IPS DF 6.9 (cell line): ENCODE results near the gene ANKRD44.

Experiments
- DNase-seq: peaks from one replicate; pipeline ENCODE4 v3.0.0-alpha.2; 2013; ENCODE audit warnings: low read depth, low spot score
- H3K27ac ChIP-seq: one replicate; pipeline ENCODE4 v1.5.1; 2013; ENCODE audit warnings: low read length, control low read depth
- H3K27me3 ChIP-seq: 2 replicates; pipeline ENCODE4 v1.6.1; 2013; ENCODE audit warnings: mild to moderate bottlenecking, low read length; ENCODE audit not compliant: control insufficient read depth, insufficient read depth
- H3K36me3 ChIP-seq: 2 replicates; pipeline ENCODE4 v1.6.1; 2013; ENCODE audit warnings: low read length; ENCODE audit not compliant: control insufficient read depth, insufficient read depth
- H3K4me1 ChIP-seq: 2 replicates; pipeline ENCODE4 v1.6.1; 2013; ENCODE audit warnings: low read length; ENCODE audit not compliant: control insufficient read depth, insufficient read depth
- H3K4me3 ChIP-seq: 2 replicates; pipeline ENCODE4 v1.5.1; 2013; ENCODE audit warnings: mild to moderate bottlenecking, low read length
- H3K9me3 ChIP-seq: 2 replicates; pipeline ENCODE4 v1.6.1; 2013; ENCODE audit warnings: low read length, inconsistent platforms; ENCODE audit not compliant: control insufficient read depth, insufficient read depth
- WGBS: extraction: QIAGEN DNeasy Blood & Tissue Kit; methylation state at CpG from one replicate; pipeline ENCODE4 v1.1.7; 2013; ENCODE audit warnings: mixed read lengths, missing lambda C conversion rate; ENCODE audit not compliant: insufficient read length, insufficient coverage; 5-methylcytosine and 5-hydroxymethylcytosine counted together

The ANKRD44 gene

DNA sequence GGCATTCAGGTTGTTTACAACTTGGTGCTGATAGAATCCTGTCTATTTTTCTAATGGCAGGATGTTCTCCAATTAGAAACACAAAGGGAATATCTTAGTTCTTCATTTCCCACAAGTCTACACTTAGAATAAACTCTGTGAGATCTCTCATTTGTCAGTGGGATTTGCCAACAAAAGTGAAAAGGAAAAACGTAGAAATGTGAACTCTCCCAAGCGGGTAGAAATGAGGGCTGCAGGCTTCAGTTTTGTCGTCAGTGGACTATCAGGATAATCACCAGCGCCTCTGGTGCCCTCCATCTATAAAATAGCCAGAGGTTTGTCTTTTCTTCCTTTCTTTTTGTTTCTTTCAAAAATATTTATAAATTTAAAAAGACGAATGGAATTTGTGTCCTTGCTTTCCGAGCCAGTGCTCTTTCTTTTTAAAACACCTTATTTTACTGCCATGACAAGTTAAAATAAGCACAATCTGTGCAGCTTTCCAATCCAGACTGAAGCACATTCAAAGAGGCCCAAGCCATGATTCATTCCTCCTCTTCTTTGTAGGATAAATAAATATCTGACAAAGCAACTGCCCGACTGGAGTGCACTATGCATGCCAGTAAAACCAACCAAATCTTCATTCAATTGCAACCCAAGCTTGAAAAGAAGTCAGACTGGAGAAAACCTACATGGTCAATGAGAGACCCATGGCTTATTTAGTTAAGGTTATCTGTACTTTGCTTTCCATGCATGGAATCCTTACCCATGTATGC lies 185.8 kb downstream of the ANKRD44 start:
- no peak overlapping the region for H3K27ac ChIP-seq
- no peaks in the 10 kb centered on the region for H3K27me3 ChIP-seq
- no CpG with 5 or more reads among the region's 7 CpGs for WGBS
- H3K9me3 ChIP-seq: no peaks in the 10 kb centered on the region
- no peak for DNase-seq
- no peaks in the 10 kb centered on the region for H3K36me3 ChIP-seq
- no peaks in the 10 kb centered on the region; the same call in 1 of the 2 replicates for H3K4me1 ChIP-seq
- no peak overlapping the region for H3K4me3 ChIP-seq

DNA sequence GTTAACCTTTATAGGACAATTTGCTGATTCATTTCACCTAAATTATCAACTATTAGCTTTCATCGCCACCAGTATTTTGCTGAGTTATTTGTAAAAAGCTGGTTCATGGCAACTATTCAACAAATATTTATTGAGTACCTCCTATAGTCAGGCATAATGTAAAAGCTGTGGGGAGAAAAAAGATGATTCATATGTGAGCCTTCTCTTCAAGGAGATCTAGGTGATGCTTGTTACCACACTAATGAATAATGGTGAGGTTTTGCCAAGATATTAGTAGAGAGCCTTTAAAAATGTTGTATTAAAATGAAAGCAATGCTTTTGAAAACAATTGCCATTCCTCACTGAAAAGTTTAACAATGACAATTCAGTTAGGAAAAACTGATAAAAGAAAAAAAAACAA lies 187.8 kb downstream of the ANKRD44 start:
- no CpG with 5 or more reads among the region's 1 CpG for WGBS
- Histone ChIP-seq H3K27ac (no peak overlapping the region), H3K4me1 (no peaks in the 10 kb centered on the region; the same call in 1 of the 2 replicates), H3K4me3 (no peak overlapping the region), H3K36me3 (no peaks in the 10 kb centered on the region), H3K27me3 (no peaks in the 10 kb centered on the region), H3K9me3 (no peaks in the 10 kb centered on the region)
- no peak for DNase-seq

GRCh38 chr2:197121756-197122385 lies 188.7 kb downstream of the ANKRD44 start:
- Histone ChIP-seq H3K36me3 (no peaks in the 10 kb centered on the region), H3K4me3 (no peak overlapping the region), H3K4me1 (no peaks in the 10 kb centered on the region; the same call in 1 of the 2 replicates), H3K27me3 (no peaks in the 10 kb centered on the region), H3K9me3 (no peaks in the 10 kb centered on the region), H3K27ac (no peak overlapping the region)
- WGBS: no CpG with 5 or more reads among the region's 6 CpGs
- DNase-seq: no peak

- Histone ChIP-seq H3K27me3 (no peaks in the 10 kb centered on the region), H3K4me1 (no peaks in the 10 kb centered on the region; the same call in 1 of the 2 replicates), H3K9me3 (no peaks in the 10 kb centered on the region), H3K27ac (no peak overlapping the region), H3K4me3 (no peak overlapping the region), H3K36me3 (no peaks in the 10 kb centered on the region)
- WGBS: no CpG with 5 or more reads among the region's 8 CpGs
- no peak for DNase-seq
Measured at GRCh38 chr2:197121255-197121654, 189.3 kb downstream of the ANKRD44 start.

DNA sequence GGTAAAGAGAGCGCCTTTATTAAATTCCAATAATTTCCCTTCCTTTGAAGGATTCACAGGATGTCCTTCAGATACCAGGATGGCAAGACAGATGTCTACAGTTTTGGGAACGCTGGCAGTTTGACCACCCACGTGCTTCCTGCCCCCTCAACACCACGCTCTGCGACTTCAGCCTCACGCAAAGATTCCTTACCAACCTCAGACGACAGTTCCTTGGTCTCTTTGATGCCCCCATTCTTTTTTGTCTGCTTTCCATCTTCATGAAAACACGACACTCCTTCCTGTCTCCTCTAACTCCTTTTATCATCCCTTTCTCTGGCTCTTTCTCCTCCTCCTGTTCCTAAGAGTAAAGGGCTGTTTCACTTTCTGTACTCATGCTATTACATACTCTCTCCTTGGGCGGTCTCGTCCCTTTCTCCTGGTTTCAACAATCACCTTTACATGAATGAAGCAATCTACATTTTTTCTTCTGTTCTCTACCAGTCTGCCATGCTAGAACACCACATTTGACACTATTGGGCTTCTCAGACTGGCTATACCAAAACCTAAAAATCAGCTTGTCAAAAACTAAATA lies 194.2 kb downstream of the ANKRD44 start:
- Histone ChIP-seq H3K27me3 (no peaks in the 10 kb centered on the region), H3K4me3 (no peak overlapping the region), H3K4me1 (no peaks in the 10 kb centered on the region; the same call in 1 of the 2 replicates), H3K9me3 (no peaks in the 10 kb centered on the region), H3K27ac (no peak overlapping the region), H3K36me3 (no peaks in the 10 kb centered on the region)
- DNase-seq: no peak
- no CpG with 5 or more reads among the region's 10 CpGs for WGBS

DNA sequence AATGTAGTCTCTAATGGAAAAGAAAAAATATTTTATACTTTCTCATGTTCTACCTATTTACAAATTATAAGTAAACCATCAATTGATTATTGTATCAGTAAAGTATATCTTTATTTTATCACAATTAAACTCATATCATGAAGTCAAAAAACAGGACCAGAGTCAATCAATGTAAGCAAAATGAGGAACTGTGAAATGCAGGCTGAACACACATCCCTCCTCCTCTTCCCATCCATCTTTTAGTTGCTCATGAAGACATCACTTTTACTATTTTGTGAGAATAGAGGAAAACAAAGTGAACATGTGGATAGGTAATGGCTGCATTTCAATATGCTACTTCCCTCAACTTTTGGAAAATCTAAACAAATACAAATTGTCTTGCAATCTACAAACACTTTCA lies 195.3 kb downstream of the ANKRD44 start:
- H3K27ac ChIP-seq: no peak overlapping the region
- H3K4me1 ChIP-seq: no peaks in the 10 kb centered on the region
- no peak overlapping the region for H3K4me3 ChIP-seq
- H3K36me3 ChIP-seq: no peaks in the 10 kb centered on the region
- no peak for DNase-seq
- no peaks in the 10 kb centered on the region for H3K27me3 ChIP-seq
- no peaks in the 10 kb centered on the region for H3K9me3 ChIP-seq

- DNase-seq: no peak
- H3K27me3 ChIP-seq: no peaks in the 10 kb centered on the region
Measured at GRCh38 chr2:197113275-197113711, 197.3 kb downstream of the ANKRD44 start.

DNA sequence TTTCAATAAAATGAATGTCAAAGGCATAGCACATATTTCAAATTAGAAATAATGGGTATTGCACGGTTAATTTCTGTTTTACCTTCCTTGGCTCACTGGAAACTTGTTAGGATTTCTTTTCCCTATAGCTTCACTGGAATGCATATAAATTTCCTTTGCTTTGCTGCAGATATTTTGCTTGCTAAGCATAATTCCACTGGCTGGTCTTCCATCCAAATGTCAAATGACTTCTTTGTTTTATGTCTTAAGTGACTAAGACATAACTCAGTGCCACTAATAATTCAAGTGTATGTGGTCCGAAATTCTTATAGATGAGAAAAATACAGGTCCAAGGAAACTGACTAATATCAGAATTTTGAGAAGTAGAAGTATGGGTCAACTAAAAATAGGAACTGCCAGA lies 201.3 kb downstream of the ANKRD44 start:
- H3K27ac ChIP-seq: no peak overlapping the region
- no peaks in the 10 kb centered on the region for H3K36me3 ChIP-seq
- no peak overlapping the region for H3K4me3 ChIP-seq
- H3K9me3 ChIP-seq: no peaks in the 10 kb centered on the region
- no peaks in the 10 kb centered on the region for H3K27me3 ChIP-seq
- no peak for DNase-seq
- WGBS: no CpG with 5 or more reads among the region's 2 CpGs
- H3K4me1 ChIP-seq: no peaks in the 10 kb centered on the region

More at GRCh38 chr2:197113275-197113711, 197.3 kb downstream of the ANKRD44 start:
- Histone ChIP-seq H3K27ac (no peak overlapping the region), H3K36me3 (no peaks in the 10 kb centered on the region), H3K4me1 (no peaks in the 10 kb centered on the region), H3K9me3 (no peaks in the 10 kb centered on the region), H3K4me3 (no peak overlapping the region)
- WGBS: no CpG with 5 or more reads among the region's 1 CpG

DNA sequence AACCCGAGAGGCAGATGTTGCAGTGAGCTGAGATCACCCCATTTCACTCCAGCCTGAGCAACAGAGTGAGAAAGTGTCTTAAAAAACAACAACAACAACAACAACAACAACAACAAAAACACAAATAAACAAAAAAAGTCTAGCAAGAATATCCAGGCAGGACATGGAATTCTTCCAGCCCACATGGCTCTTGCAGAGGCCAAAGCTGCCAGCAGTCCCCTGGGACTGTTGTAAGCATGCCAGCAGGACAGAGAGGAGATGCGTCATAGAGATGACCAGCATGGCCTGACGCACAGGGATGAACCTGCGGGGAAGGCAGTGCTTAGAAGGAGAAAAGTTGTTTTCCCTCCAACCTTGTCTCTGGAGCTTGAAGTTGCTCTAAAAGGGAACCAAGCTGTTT lies 201.8 kb downstream of the ANKRD44 start:
- H3K27me3 ChIP-seq: no peaks in the 10 kb centered on the region
- no peaks in the 10 kb centered on the region for H3K36me3 ChIP-seq
- H3K27ac ChIP-seq: no peak overlapping the region
- no CpG with 5 or more reads among the region's 4 CpGs for WGBS
- H3K9me3 ChIP-seq: no peaks in the 10 kb centered on the region
- no peak for DNase-seq
- H3K4me1 ChIP-seq: no peaks in the 10 kb centered on the region
- H3K4me3 ChIP-seq: no peak overlapping the region

- DNase-seq: no peak
- no peaks in the 10 kb centered on the region for H3K9me3 ChIP-seq
- no CpG with 5 or more reads among the region's 2 CpGs for WGBS
- H3K4me3 ChIP-seq: no peak overlapping the region
- H3K4me1 ChIP-seq: no peaks in the 10 kb centered on the region
- H3K27ac ChIP-seq: no peak overlapping the region
- H3K27me3 ChIP-seq: no peaks in the 10 kb centered on the region
- H3K36me3 ChIP-seq: no peaks in the 10 kb centered on the region
Measured at GRCh38 chr2:197107291-197108269, 203.0 kb downstream of the ANKRD44 start.
